Measurements from ENCODE around the gene SPPL2B.

Gene SPPL2B

GRCh38 chr19:2329149-2329478, 630 bp downstream of the SPPL2B start:
- no peak for TF ChIP-seq EZH2phosphoT487 (IDR thresholded peaks at IDR 0.05; ENCODE audit: borderline replicate concordance)
- H2AFZ ChIP-seq (ENCODE audit: low read length), result no peak overlapping the region
- peaks cover 90% of the 10 kb centered on the region for H3K79me2 ChIP-seq (ENCODE audit: insufficient read depth, low read length)
- no peaks in the 10 kb centered on the region; the same call in 1 of the 2 replicates for H3K36me3 ChIP-seq (ENCODE audit: insufficient read depth, low read length)
- peaks cover 56% of the 10 kb centered on the region for H3K4me1 ChIP-seq (ENCODE audit: insufficient read depth, low read length, poor library complexity, severe bottlenecking)
- H3K9me2 ChIP-seq (replicated peaks; ENCODE audit: low read depth, low read length), result no peaks in the 10 kb centered on the region
- H3F3A ChIP-seq (ENCODE audit: low read depth), result peaks cover 6% of the 10 kb centered on the region
- H3K9ac ChIP-seq (ENCODE audit: low read depth, low read length, poor library complexity, severe bottlenecking), result peak overlapping the region; percentile 99
- peaks cover 9% of the 10 kb centered on the region for H3K27me3 ChIP-seq (ENCODE audit: insufficient read depth, low read length, poor library complexity, severe bottlenecking)
- peak overlapping the region; percentile 85 for H3K4me2 ChIP-seq (ENCODE audit: low read depth, low read length, poor library complexity, severe bottlenecking)
- H3K9me3 ChIP-seq (ENCODE audit: insufficient read depth, low read depth, low read length), result no peaks in the 10 kb centered on the region
- peaks cover 36% of the 10 kb centered on the region for H4K20me1 ChIP-seq (ENCODE audit: insufficient read depth, low read length, poor library complexity, severe bottlenecking)
- H3K4me3 ChIP-seq (ENCODE audit: low read length, poor library complexity, severe bottlenecking), result peak overlapping the region; percentile 98

DNA sequence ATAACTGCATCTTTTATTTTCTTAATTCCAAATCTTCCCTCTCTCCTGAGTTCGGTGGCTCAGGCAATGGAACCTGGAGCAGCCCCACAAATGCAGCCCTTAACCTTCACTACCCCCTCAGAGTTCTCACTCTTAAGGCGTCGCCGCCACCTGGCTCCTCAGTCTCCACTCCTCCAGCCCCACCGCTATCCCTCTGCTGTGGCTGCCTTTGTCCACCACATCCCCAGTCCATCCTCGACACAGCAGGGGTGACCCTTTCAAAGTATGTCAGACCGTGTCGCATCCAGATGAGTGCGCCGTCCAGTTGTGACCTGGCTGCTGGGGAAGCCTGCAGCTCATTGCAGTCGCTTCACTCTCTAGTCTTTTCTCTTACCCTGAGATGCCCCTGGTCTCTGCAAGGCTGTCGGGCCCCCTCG, 1.0 kb downstream of the SPPL2B start:
- H3K79me2 ChIP-seq (ENCODE audit: insufficient read depth, low read length), result peaks cover 90% of the 10 kb centered on the region
- H3F3A ChIP-seq (ENCODE audit: low read depth), result peaks cover 6% of the 10 kb centered on the region
- H2AFZ ChIP-seq (ENCODE audit: low read length), result no peak overlapping the region
- peaks cover 40% of the 10 kb centered on the region for H4K20me1 ChIP-seq (ENCODE audit: insufficient read depth, low read length, poor library complexity, severe bottlenecking)
- no peaks in the 10 kb centered on the region for H3K9me3 ChIP-seq (ENCODE audit: insufficient read depth, low read depth, low read length)
- peaks cover 60% of the 10 kb centered on the region for H3K4me1 ChIP-seq (ENCODE audit: insufficient read depth, low read length, poor library complexity, severe bottlenecking)
- no peak for TF ChIP-seq EZH2phosphoT487 (IDR thresholded peaks at IDR 0.05; ENCODE audit: borderline replicate concordance)
- TF ChIP-seq CTCF (conservative IDR thresholded peaks at IDR 0.05; ENCODE audit: low read length), result no peak
- H3K4me2 ChIP-seq (ENCODE audit: low read depth, low read length, poor library complexity, severe bottlenecking), result peak overlapping the region; percentile 85
- no peaks in the 10 kb centered on the region for H3K9me2 ChIP-seq (replicated peaks; ENCODE audit: low read depth, low read length)
- no peaks in the 10 kb centered on the region; the same call in 1 of the 2 replicates for H3K36me3 ChIP-seq (ENCODE audit: insufficient read depth, low read length)
- H3K27me3 ChIP-seq (ENCODE audit: insufficient read depth, low read length, poor library complexity, severe bottlenecking), result peaks cover 9% of the 10 kb centered on the region
- peak overlapping the region; percentile 99 for H3K9ac ChIP-seq (ENCODE audit: low read depth, low read length, poor library complexity, severe bottlenecking)
- H3K4me3 ChIP-seq (ENCODE audit: low read length, poor library complexity, severe bottlenecking), result peak overlapping the region; percentile 98

- H4K20me1 ChIP-seq (ENCODE audit: insufficient read depth, low read length, poor library complexity, severe bottlenecking), result peaks cover 42% of the 10 kb centered on the region
- no peaks in the 10 kb centered on the region for H3K9me3 ChIP-seq (ENCODE audit: insufficient read depth, low read depth, low read length)
- peak overlapping the region; percentile 85 for H3K4me2 ChIP-seq (ENCODE audit: low read depth, low read length, poor library complexity, severe bottlenecking)
- H3K79me2 ChIP-seq (ENCODE audit: insufficient read depth, low read length), result peaks cover 90% of the 10 kb centered on the region
- H2AFZ ChIP-seq (ENCODE audit: low read length), result no peak overlapping the region
- no peaks in the 10 kb centered on the region; the same call in 1 of the 2 replicates for H3K36me3 ChIP-seq (ENCODE audit: insufficient read depth, low read length)
- peak overlapping the region; percentile 99 for H3K9ac ChIP-seq (ENCODE audit: low read depth, low read length, poor library complexity, severe bottlenecking)
- H3K9me2 ChIP-seq (replicated peaks; ENCODE audit: low read depth, low read length), result no peaks in the 10 kb centered on the region
- H3K27me3 ChIP-seq (ENCODE audit: insufficient read depth, low read length, poor library complexity, severe bottlenecking), result peaks cover 9% of the 10 kb centered on the region
- H3K4me1 ChIP-seq (ENCODE audit: insufficient read depth, low read length, poor library complexity, severe bottlenecking), result peaks cover 58% of the 10 kb centered on the region
- TF ChIP-seq EZH2phosphoT487 (IDR thresholded peaks at IDR 0.05; ENCODE audit: borderline replicate concordance) (no peak), CTCF (conservative IDR thresholded peaks at IDR 0.05; ENCODE audit: low read length) (no peak)
- H3F3A ChIP-seq (ENCODE audit: low read depth), result peaks cover 6% of the 10 kb centered on the region
- peak overlapping the region; percentile 98 for H3K4me3 ChIP-seq (ENCODE audit: low read length, poor library complexity, severe bottlenecking)
These were observed 1.8 kb downstream of the SPPL2B start for GRCh38 chr19:2330255-2330631.

DNA sequence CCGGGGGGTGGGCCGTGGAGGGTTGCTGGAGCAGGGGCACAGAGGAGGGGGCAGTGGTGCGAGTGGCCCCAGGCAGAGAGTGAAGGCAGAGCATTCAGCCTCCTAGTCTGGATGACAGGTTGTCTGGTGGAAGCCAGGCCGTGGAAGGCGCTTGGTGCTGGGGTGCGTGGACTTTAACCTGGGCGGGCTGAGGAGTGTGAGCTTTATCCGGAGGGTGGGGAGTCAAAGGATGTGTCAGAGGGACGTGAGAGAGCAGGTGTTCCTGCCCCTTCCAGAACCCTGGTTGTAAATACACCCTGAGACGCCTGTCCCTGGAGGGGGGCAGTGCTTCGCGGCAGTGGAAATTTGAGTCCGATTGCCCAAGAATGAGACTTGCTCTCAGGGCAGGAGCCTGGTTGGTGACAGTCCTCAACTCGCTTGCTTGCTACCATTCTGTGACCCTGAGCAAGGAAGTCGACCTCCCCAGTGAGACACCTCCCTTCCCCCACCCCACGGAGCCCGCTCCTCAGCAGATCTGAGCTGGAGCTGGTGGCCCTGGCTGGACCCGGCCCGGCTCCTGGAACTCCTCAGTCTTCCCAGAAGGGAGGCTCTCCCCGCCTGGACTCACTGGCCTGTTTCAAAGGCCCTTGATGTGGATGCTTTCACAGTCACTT, 2.3 kb downstream of the SPPL2B start:
- no peak overlapping the region for H2AFZ ChIP-seq (ENCODE audit: low read length)
- H3K9ac ChIP-seq (ENCODE audit: low read depth, low read length, poor library complexity, severe bottlenecking), result peak overlapping the region; percentile 99
- peaks cover 56% of the 10 kb centered on the region for H3K4me1 ChIP-seq (ENCODE audit: insufficient read depth, low read length, poor library complexity, severe bottlenecking)
- no peaks in the 10 kb centered on the region; the same call in 1 of the 2 replicates for H3K36me3 ChIP-seq (ENCODE audit: insufficient read depth, low read length)
- H3K4me2 ChIP-seq (ENCODE audit: low read depth, low read length, poor library complexity, severe bottlenecking), result peak overlapping the region; percentile 85
- peak overlapping the region; percentile 98 for H3K4me3 ChIP-seq (ENCODE audit: low read length, poor library complexity, severe bottlenecking)
- H3K79me2 ChIP-seq (ENCODE audit: insufficient read depth, low read length), result peaks cover 90% of the 10 kb centered on the region
- H3K27me3 ChIP-seq (ENCODE audit: insufficient read depth, low read length, poor library complexity, severe bottlenecking), result peaks cover 9% of the 10 kb centered on the region
- TF ChIP-seq CTCF (conservative IDR thresholded peaks at IDR 0.05; ENCODE audit: low read length) (no peak), EZH2phosphoT487 (IDR thresholded peaks at IDR 0.05; ENCODE audit: borderline replicate concordance) (no peak)
- peaks cover 43% of the 10 kb centered on the region for H4K20me1 ChIP-seq (ENCODE audit: insufficient read depth, low read length, poor library complexity, severe bottlenecking)
- H3K9me3 ChIP-seq (ENCODE audit: insufficient read depth, low read depth, low read length), result no peaks in the 10 kb centered on the region
- peaks cover 6% of the 10 kb centered on the region for H3F3A ChIP-seq (ENCODE audit: low read depth)
- no peaks in the 10 kb centered on the region for H3K9me2 ChIP-seq (replicated peaks; ENCODE audit: low read depth, low read length)
